Middle frontal gyrus (tissue), 1 donor: ENCODE measurements around the gene R3HDML.

Source experiments
- DNase-seq: peaks from one replicate; pipeline ENCODE4 v3.0.0-alpha.2; 2015; ENCODE audit warnings: low spot score; ENCODE audit errors: extremely low spot score

R3HDML gene

DNA sequence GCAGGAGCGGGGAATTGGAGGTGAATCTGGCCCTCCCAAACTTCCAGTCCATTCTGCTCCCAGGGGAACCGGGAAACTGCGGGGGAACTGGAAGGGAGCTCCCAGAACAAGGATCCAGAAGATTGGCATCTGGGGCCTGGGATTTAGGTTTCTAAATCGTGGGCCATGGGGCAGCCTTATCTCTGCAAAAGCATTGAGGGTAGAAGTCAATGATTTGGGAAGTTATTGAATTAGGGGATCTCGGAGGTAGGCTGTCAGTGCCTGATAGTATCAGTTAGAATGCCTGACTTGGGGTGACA lies 63.8 kb downstream of the R3HDML start:
- no peak for DNase-seq
